ENCODE results near the gene TAF4. TPM values are rescaled to one million over a fixed set of nuclear protein-coding genes. Genes with fewer than 3 reads are reported as not detected.

The TAF4 gene
- total and polyA plus RNA-seq, 2 donors (not counting 3 experiments of a cell fraction or from before 2014, with no cell fraction given): 6.1 to 19.5 TPM

- CTCF ChIA-PET: no interaction called here
- no TSS peak for BruUV-seq (replicated peaks)
- Histone ChIP-seq H3K36me3 (ENCODE audit: control insufficient read depth in 2 of 2, extremely low read depth in 1 of 2, insufficient read depth in 2 of 2, low read length in 2 of 2) (no peaks in the 10 kb centered on the region), H3K4me2 (ENCODE audit: insufficient read depth, low read length) (no peak overlapping the region), H3K79me2 (ENCODE audit: control insufficient read depth, insufficient read depth, low read length) (peaks cover 88% of the 10 kb centered on the region), H3K9me3 (replicated peaks; ENCODE audit: control insufficient read depth, insufficient read depth, low read length) (no peaks in the 10 kb centered on the region), H4K20me1 (replicated peaks; ENCODE audit: control insufficient read depth, extremely low read depth, insufficient read depth, low read length) (no peaks in the 10 kb centered on the region), H3K27me3 (ENCODE audit: control insufficient read depth in 2 of 2, insufficient read depth in 2 of 2, low read length in 2 of 2) (no peaks in the 10 kb centered on the region), H2AFZ (ENCODE audit: low read depth, low read length) (no peak overlapping the region), H3K9ac (replicated peaks; ENCODE audit: extremely low read depth, insufficient read depth, low read length) (no peak overlapping the region), H3K9me1 (replicated peaks; ENCODE audit: control insufficient read depth, extremely low read depth, insufficient read depth, low read length) (no peaks in the 10 kb centered on the region), H3K27ac (ENCODE audit: insufficient read depth, low read depth, low read length) (no peak overlapping the region), H3K4me1 (ENCODE audit: control insufficient read depth, extremely low read depth, insufficient read depth, low read length) (no peaks in the 10 kb centered on the region), H3K4me3 (replicated peaks in 1 of 3; ENCODE audit: insufficient read depth in 1 of 3, low read depth in 1 of 3, low read length in 3 of 3) (no peak overlapping the region)
- DNase-seq (ENCODE audit: low read depth, low spot score) (no peak), FAIRE-seq (no peak)
- TF ChIP-seq FOS (IDR thresholded peaks at IDR 0.05; ENCODE audit: borderline replicate concordance, insufficient read depth, low read length): no peak
- dilution Hi-C loops (cut with MboI; ENCODE audit: extremely low pct_ligation_motif_present, low sequenced_read_pairs): no loop called here
- POLR2A ChIA-PET: no interaction called here
- intact Hi-C loops (cut with micrococcal nuclease): no loop called here
These were observed 13.3 kb downstream of the TAF4 start for GRCh38 chr20:62052336-62052841.

- FAIRE-seq (no peak), DNase-seq (ENCODE audit: low read depth, low spot score) (no peak)
- ChIA-PET CTCF (no interaction called here), POLR2A (no interaction called here)
- peaks cover 85% of the 10 kb centered on the region for H3K79me2 ChIP-seq (ENCODE audit: control insufficient read depth, insufficient read depth, low read length)
- H3K4me1 ChIP-seq (ENCODE audit: control insufficient read depth, extremely low read depth, insufficient read depth, low read length): no peaks in the 10 kb centered on the region
- H3K27ac ChIP-seq (ENCODE audit: insufficient read depth, low read depth, low read length): no peak overlapping the region
- H3K9ac ChIP-seq (replicated peaks; ENCODE audit: extremely low read depth, insufficient read depth, low read length): no peak overlapping the region
- H4K20me1 ChIP-seq (replicated peaks; ENCODE audit: control insufficient read depth, extremely low read depth, insufficient read depth, low read length): no peaks in the 10 kb centered on the region
- H3K36me3 ChIP-seq (ENCODE audit: control insufficient read depth in 2 of 2, extremely low read depth in 1 of 2, insufficient read depth in 2 of 2, low read length in 2 of 2): no peaks in the 10 kb centered on the region
- H3K9me1 ChIP-seq (replicated peaks; ENCODE audit: control insufficient read depth, extremely low read depth, insufficient read depth, low read length): no peaks in the 10 kb centered on the region
- no peak overlapping the region for H2AFZ ChIP-seq (ENCODE audit: low read depth, low read length)
- no peaks in the 10 kb centered on the region for H3K27me3 ChIP-seq (ENCODE audit: control insufficient read depth in 2 of 2, insufficient read depth in 2 of 2, low read length in 2 of 2)
- no peak overlapping the region for H3K4me3 ChIP-seq (replicated peaks in 1 of 3; ENCODE audit: insufficient read depth in 1 of 3, low read depth in 1 of 3, low read length in 3 of 3)
- dilution Hi-C loops (cut with MboI; ENCODE audit: extremely low pct_ligation_motif_present, low sequenced_read_pairs) (no loop called here), intact Hi-C loops (cut with micrococcal nuclease) (no loop called here)
- no TSS peak for BruUV-seq (replicated peaks)
- no peak overlapping the region for H3K4me2 ChIP-seq (ENCODE audit: insufficient read depth, low read length)
- no peaks in the 10 kb centered on the region for H3K9me3 ChIP-seq (replicated peaks; ENCODE audit: control insufficient read depth, insufficient read depth, low read length)
- TF ChIP-seq EZH2 (IDR thresholded peaks at IDR 0.05; ENCODE audit: borderline replicate concordance, low read depth, low read length, severe bottlenecking) (no peak), CTCF (IDR thresholded peaks at IDR 0.05; ENCODE audit: extremely low read depth in 1 of 2, insufficient read depth in 1 of 2, low read depth in 1 of 2, low read length in 2 of 2) (no peak), GATA2 (IDR thresholded peaks at IDR 0.05; ENCODE audit: insufficient read depth, insufficient read length, low read depth, low read length) (no peak), MYC (IDR thresholded peaks at IDR 0.05; ENCODE audit: low read depth, low read length) (no peak), MAX (IDR thresholded peaks at IDR 0.05; ENCODE audit: insufficient read depth, insufficient read length) (no peak), JUN (IDR thresholded peaks at IDR 0.05; ENCODE audit: borderline replicate concordance, insufficient read depth, insufficient read length, low read depth) (no peak), FOS (IDR thresholded peaks at IDR 0.05; ENCODE audit: borderline replicate concordance, insufficient read depth, low read length) (no peak), POLR2A (IDR thresholded peaks at IDR 0.05; ENCODE audit: low read depth, low read length) (no peak), POLR2AphosphoS5 (IDR thresholded peaks at IDR 0.05; ENCODE audit: insufficient read depth, low read depth, low read length) (no peak)
These were observed 14.0 kb downstream of the TAF4 start for GRCh38 chr20:62051546-62052255.

Data from endothelial cell of umbilical vein (primary cell).